IMR-90 (cell line): Measurements from ENCODE around the gene CNTN4.

ENCODE experiments used
- CHD1 ChIP-seq: IDR thresholded peaks from 2 replicates; pipeline ENCODE4 v1.6.1; 2012; ENCODE audit warnings: low read depth, low read length, improper control_type of control experiment
- RFX5 ChIP-seq: IDR thresholded peaks from 2 replicates; pipeline ENCODE4 v1.8.0; 2012; ENCODE audit warnings: low read depth, mild to moderate bottlenecking, low read length, moderate library complexity
- TF ChIP-seq, protein P1 (sequence below): conservative IDR thresholded peaks from 2 replicates; pipeline ENCODE4 v1.5.1; 2012; ENCODE audit warnings: mild to moderate bottlenecking, low read depth, low read length, improper control_type of control experiment

DNA sequence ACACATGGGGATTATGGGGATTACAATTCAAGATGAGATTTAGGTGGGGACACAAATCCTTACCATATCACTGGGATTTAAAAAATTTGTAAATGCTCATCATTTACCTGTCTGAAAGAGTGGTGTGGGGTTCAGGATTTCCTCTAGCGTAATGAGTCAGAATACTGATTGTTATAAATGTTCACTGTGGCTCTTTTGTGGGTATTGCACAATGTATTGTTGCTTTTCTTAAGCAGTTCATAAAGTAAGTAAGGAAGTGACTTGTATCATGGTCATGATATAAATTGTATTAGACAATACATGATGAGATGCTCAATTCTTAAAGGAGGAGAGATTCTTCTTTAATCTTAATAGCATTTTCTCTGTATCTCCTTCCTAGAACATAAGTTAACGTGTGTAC, 262.1 kb downstream of the CNTN4 start:
- no peak for TF ChIP-seq RFX5
- TF ChIP-seq, protein P1, sequence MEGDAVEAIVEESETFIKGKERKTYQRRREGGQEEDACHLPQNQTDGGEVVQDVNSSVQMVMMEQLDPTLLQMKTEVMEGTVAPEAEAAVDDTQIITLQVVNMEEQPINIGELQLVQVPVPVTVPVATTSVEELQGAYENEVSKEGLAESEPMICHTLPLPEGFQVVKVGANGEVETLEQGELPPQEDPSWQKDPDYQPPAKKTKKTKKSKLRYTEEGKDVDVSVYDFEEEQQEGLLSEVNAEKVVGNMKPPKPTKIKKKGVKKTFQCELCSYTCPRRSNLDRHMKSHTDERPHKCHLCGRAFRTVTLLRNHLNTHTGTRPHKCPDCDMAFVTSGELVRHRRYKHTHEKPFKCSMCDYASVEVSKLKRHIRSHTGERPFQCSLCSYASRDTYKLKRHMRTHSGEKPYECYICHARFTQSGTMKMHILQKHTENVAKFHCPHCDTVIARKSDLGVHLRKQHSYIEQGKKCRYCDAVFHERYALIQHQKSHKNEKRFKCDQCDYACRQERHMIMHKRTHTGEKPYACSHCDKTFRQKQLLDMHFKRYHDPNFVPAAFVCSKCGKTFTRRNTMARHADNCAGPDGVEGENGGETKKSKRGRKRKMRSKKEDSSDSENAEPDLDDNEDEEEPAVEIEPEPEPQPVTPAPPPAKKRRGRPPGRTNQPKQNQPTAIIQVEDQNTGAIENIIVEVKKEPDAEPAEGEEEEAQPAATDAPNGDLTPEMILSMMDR = no peak
- no peak for TF ChIP-seq CHD1
